OCI-LY3 (cell line): ENCODE data around the gene RCAN3.

Source experiments
- CTCF ChIP-seq: fragments of 200-600, 300-600 bp; sonication (generic); IDR thresholded peaks from 2 replicates; pipeline ENCODE4 v1.5.1; 2014; ENCODE audit warnings: antibody characterized with exemption, low read length, low read depth
- EZH2phosphoT487 ChIP-seq: fragments of 200-600 bp; shearing (Covaris generic); IDR thresholded peaks from 2 replicates; pipeline ENCODE4 v1.6.1; 2018; ENCODE audit warnings: antibody characterized with exemption, mixed run types, low read depth

- no peak for TF ChIP-seq CTCF
- TF ChIP-seq EZH2phosphoT487 = no peak
Measured at GRCh38 chr1:24568475-24568874, 65.8 kb downstream of the RCAN3 start.
